Esophagus muscularis mucosa (tissue), 4 donors: ENCODE data around the gene LYZ.

ENCODE experiments used
- EP300 ChIP-seq: sonication (generic); formaldehyde crosslinking; IDR thresholded peaks from one replicate; pipeline ENCODE4 v1.6.1; 2017; ENCODE audit warnings: antibody characterized with exemption
- POLR2A ChIP-seq: fragments of 450-650 bp; IDR thresholded peaks from one replicate; pipeline ENCODE4 v1.6.1; 2017; ENCODE audit warnings: antibody characterized with exemption, moderate library complexity, mild to moderate bottlenecking, low read depth
- POLR2AphosphoS5 ChIP-seq, 2 donors: sonication (generic); formaldehyde crosslinking; IDR thresholded peaks; one replicate each; pipeline ENCODE4 v1.6.1; 2017; ENCODE audit warnings: antibody characterized with exemption in 2 of 2
- TF ChIP-seq, protein P1 (sequence below), 3 experiments: fragments of 200-600 bp in 2 of 3; fragments of 450-650 bp in 1 of 3; sonication (generic) in 2 of 3; IDR thresholded peaks; one replicate each; pipeline ENCODE4 v1.5.1; 2017 to 2019; ENCODE audit warnings: antibody characterized with exemption in 3 of 3, mild to moderate bottlenecking in 2 of 3, moderate library complexity in 1 of 3

DNA sequence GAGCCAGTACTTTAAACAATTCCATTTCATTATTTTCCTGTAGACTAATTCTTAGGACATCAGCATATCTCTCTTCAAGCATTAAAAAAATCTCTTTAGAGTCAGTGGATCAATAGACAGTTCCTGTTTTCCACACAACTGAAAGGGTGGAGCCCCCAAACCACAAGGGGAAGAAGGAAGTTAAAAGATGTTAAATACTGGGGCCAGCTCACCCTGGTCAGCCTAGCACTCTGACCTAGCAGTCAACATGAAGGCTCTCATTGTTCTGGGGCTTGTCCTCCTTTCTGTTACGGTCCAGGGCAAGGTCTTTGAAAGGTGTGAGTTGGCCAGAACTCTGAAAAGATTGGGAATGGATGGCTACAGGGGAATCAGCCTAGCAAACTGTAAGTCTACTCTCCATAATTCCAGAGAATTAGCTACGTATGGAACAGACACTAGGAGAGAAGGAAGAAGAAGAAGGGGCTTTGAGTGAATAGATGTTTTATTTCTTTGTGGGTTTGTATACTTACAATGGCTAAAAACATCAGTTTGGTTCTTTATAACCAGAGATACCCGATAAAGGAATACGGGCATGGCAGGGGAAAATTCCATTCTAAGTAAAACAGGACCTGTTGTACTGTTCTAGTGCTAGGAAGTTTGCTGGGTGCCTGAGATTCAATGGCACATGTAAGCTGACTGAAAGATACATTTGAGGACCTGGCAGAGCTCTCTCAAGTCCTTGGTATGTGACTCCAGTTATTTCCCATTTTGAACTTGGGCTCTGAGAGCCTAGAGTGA lies at the start of gene LYZ:
- TF ChIP-seq POLR2A (no peak), POLR2AphosphoS5 (IDR thresholded peaks at IDR 0.05) (peak in 1 of 2 donors; percentile 21), EP300 (no peak)
- TF ChIP-seq, protein P1, sequence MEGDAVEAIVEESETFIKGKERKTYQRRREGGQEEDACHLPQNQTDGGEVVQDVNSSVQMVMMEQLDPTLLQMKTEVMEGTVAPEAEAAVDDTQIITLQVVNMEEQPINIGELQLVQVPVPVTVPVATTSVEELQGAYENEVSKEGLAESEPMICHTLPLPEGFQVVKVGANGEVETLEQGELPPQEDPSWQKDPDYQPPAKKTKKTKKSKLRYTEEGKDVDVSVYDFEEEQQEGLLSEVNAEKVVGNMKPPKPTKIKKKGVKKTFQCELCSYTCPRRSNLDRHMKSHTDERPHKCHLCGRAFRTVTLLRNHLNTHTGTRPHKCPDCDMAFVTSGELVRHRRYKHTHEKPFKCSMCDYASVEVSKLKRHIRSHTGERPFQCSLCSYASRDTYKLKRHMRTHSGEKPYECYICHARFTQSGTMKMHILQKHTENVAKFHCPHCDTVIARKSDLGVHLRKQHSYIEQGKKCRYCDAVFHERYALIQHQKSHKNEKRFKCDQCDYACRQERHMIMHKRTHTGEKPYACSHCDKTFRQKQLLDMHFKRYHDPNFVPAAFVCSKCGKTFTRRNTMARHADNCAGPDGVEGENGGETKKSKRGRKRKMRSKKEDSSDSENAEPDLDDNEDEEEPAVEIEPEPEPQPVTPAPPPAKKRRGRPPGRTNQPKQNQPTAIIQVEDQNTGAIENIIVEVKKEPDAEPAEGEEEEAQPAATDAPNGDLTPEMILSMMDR (IDR thresholded peaks at IDR 0.05), result no peak
